Measurements from ENCODE around the gene SLC18A3.

- TF ChIP-seq CTCF (IDR thresholded peaks at IDR 0.05): no peak
- TF ChIP-seq ZFX (IDR thresholded peaks at IDR 0.05; ENCODE audit: borderline replicate concordance): no peak
Observed at GRCh38 chr10:49568235-49568634, 41.9 kb upstream of the SLC18A3 start.
